Fibroblast of lung (primary cell): Measurements from ENCODE around the gene LOXHD1. TPM values are rescaled to one million over a fixed set of nuclear protein-coding genes. Genes with fewer than 3 reads are reported as not detected.

Experiments
- DNase-seq, 2 donors: peaks; one replicate each; pipeline versions ENCODE4 v3.0.0 to v3.0.0-alpha.2; 2010; ENCODE audit warnings: low read depth in 2 of 2
- H2AFZ ChIP-seq: 2 replicates; pipeline ENCODE4 v1.5.1; 2012; ENCODE audit warnings: low read length, control low read depth, inconsistent platforms
- H3K27ac ChIP-seq: 2 replicates; pipeline ENCODE4 v1.5.1; 2011; ENCODE audit warnings: low read length, control low read depth; ENCODE audit not compliant: insufficient read depth
- H3K27me3 ChIP-seq: 2 replicates; pipeline ENCODE4 v1.5.1; 2011; ENCODE audit warnings: mild to moderate bottlenecking, low read length; ENCODE audit not compliant: control insufficient read depth, insufficient read depth
- H3K36me3 ChIP-seq: 2 replicates; pipeline ENCODE4 v1.5.1; 2011; ENCODE audit warnings: low read length; ENCODE audit not compliant: control insufficient read depth, insufficient read depth
- H3K4me1 ChIP-seq: 2 replicates; pipeline ENCODE4 v1.5.1; 2011; ENCODE audit warnings: low read length; ENCODE audit not compliant: control insufficient read depth, insufficient read depth; ENCODE audit errors: extremely low read depth
- H3K4me2 ChIP-seq: 2 replicates; pipeline ENCODE4 v1.5.1; 2011; ENCODE audit warnings: low read length, control low read depth; ENCODE audit not compliant: insufficient read depth; ENCODE audit errors: extremely low read depth
- H3K4me3 ChIP-seq, 4 experiments: fragments of 200-600 bp in 1 of 4; sonication (generic) in 1 of 4; replicated peaks in 1 of 4; 2 replicates each; pipeline ENCODE4 v1.5.1; 2011 to 2016; ENCODE audit warnings: low read length in 4 of 4, low read depth in 3 of 4, mild to moderate bottlenecking in 3 of 4, control low read depth in 2 of 4, inconsistent platforms in 1 of 4, mixed read lengths in 1 of 4; ENCODE audit not compliant: insufficient read depth in 1 of 4; ENCODE audit errors: control extremely low read depth in 1 of 4
- H3K79me2 ChIP-seq: 2 replicates; pipeline ENCODE4 v1.5.1; 2012; ENCODE audit warnings: mild to moderate bottlenecking, low read length, inconsistent platforms; ENCODE audit not compliant: control insufficient read depth, insufficient read depth
- H3K9ac ChIP-seq: 2 replicates; pipeline ENCODE4 v1.5.1; 2011; ENCODE audit warnings: mild to moderate bottlenecking, low read length, control low read depth; ENCODE audit not compliant: insufficient read depth
- H3K9me3 ChIP-seq: 2 replicates; pipeline ENCODE4 v1.5.1; 2012; ENCODE audit warnings: low read depth, low read length; ENCODE audit not compliant: control insufficient read depth, insufficient read depth
- H4K20me1 ChIP-seq: 2 replicates; pipeline ENCODE4 v1.5.1; 2011; ENCODE audit warnings: low read length; ENCODE audit not compliant: control insufficient read depth, insufficient read depth; ENCODE audit errors: extremely low read depth
- CTCF ChIP-seq, 2 donors: IDR thresholded peaks in 1 of 2; conservative IDR thresholded peaks in 1 of 2; 1 replicate in 1 of 2; 2 replicates in 1 of 2; pipeline ENCODE4 v1.5.1; 2011 to 2012; ENCODE audit warnings: low read length in 2 of 2, control low read depth in 1 of 2, inconsistent platforms in 1 of 2, low read depth in 1 of 2, mild to moderate bottlenecking in 1 of 2
- EZH2 ChIP-seq: IDR thresholded peaks from 2 replicates; pipeline ENCODE4 v1.5.1; 2012; ENCODE audit warnings: low read length, control low read depth, mild to moderate bottlenecking; ENCODE audit errors: missing control alignments
- polyA plus RNA-seq, 2 donors: library from polyadenylated mRNA; depleted of rRNA in 1 of 2; stranded (reverse) in 1 of 2; unstranded in 1 of 2; fragments of >200 nt; gene quantifications; 2 replicates each; pipeline ENCODE4 v1.2.1, GENCODE V29; 2011 to 2012; ENCODE audit warnings: missing spikeins in 1 of 2
- total RNA-seq: library from RNA; depleted of rRNA; stranded (reverse); fragments of >200 nt; gene quantifications from 2 replicates; pipeline ENCODE4 v1.2.1, GENCODE V29; 2014

The LOXHD1 gene
- total and polyA plus RNA-seq, 2 donors (not counting 1 experiment from before 2014, with no cell fraction given) = not detected

- no peaks in the 10 kb centered on the region for H3K27me3 ChIP-seq
- H4K20me1 ChIP-seq = no peaks in the 10 kb centered on the region
- H3K79me2 ChIP-seq = no peaks in the 10 kb centered on the region
- TF ChIP-seq EZH2 (no peak), CTCF (conservative IDR thresholded peaks at IDR 0.05 in 1 of 2, IDR thresholded peaks at IDR 0.05 in 1 of 2; ENCODE audit: low read depth in 1 of 2, low read length in 2 of 2) (no peak)
- H3K4me1 ChIP-seq = no peaks in the 10 kb centered on the region
- H3K27ac ChIP-seq = no peak overlapping the region
- H2AFZ ChIP-seq = no peak overlapping the region
- H3K9ac ChIP-seq = no peak overlapping the region
- H3K36me3 ChIP-seq = no peaks in the 10 kb centered on the region
- no peak overlapping the region for H3K4me3 ChIP-seq
- H3K9me3 ChIP-seq = no peaks in the 10 kb centered on the region
- no peak for DNase-seq
- H3K4me2 ChIP-seq = no peak overlapping the region
Observed at GRCh38 chr18:46466234-46467160, 190.5 kb downstream of the LOXHD1 start.

GRCh38 chr18:46464926-46465655 lies 191.9 kb downstream of the LOXHD1 start:
- H3K27me3 ChIP-seq = no peaks in the 10 kb centered on the region
- H3K9me3 ChIP-seq = no peaks in the 10 kb centered on the region
- no peaks in the 10 kb centered on the region for H3K4me1 ChIP-seq
- TF ChIP-seq CTCF (conservative IDR thresholded peaks at IDR 0.05 in 1 of 2, IDR thresholded peaks at IDR 0.05 in 1 of 2; ENCODE audit: low read depth in 1 of 2, low read length in 2 of 2) = peak in 1 of 2 donors; percentile 12
- TF ChIP-seq EZH2 = no peak
- no peak overlapping the region for H3K27ac ChIP-seq
- H3K9ac ChIP-seq = no peak overlapping the region
- DNase-seq = no peak
- no peak overlapping the region for H3K4me3 ChIP-seq
- H4K20me1 ChIP-seq = no peaks in the 10 kb centered on the region
- H3K79me2 ChIP-seq = no peaks in the 10 kb centered on the region
- no peak overlapping the region for H3K4me2 ChIP-seq
- no peak overlapping the region for H2AFZ ChIP-seq
- no peaks in the 10 kb centered on the region for H3K36me3 ChIP-seq

GRCh38 chr18:46462523-46462922 lies 194.5 kb downstream of the LOXHD1 start:
- H2AFZ ChIP-seq = no peak overlapping the region
- TF ChIP-seq EZH2 (no peak), CTCF (conservative IDR thresholded peaks at IDR 0.05 in 1 of 2, IDR thresholded peaks at IDR 0.05 in 1 of 2; ENCODE audit: low read depth in 1 of 2, low read length in 2 of 2) (no peak)
- H4K20me1 ChIP-seq = no peaks in the 10 kb centered on the region
- H3K9me3 ChIP-seq = no peaks in the 10 kb centered on the region
- no peaks in the 10 kb centered on the region for H3K36me3 ChIP-seq
- H3K27me3 ChIP-seq = no peaks in the 10 kb centered on the region
- no peak for DNase-seq
- H3K9ac ChIP-seq = no peak overlapping the region
- H3K27ac ChIP-seq = no peak overlapping the region
- no peak overlapping the region for H3K4me3 ChIP-seq
- H3K79me2 ChIP-seq = no peaks in the 10 kb centered on the region
- no peak overlapping the region for H3K4me2 ChIP-seq
- no peaks in the 10 kb centered on the region for H3K4me1 ChIP-seq
